GM19397 (cell line): Measurements from ENCODE around the gene KIF26B.

Experiments used
- ATAC-seq: cut with Tn5 transposase; IDR thresholded peaks from one replicate; pipeline ENCODE4 v1.9.1; 2021; ENCODE audit warnings: mild to moderate bottlenecking, moderate library complexity; ENCODE audit not compliant: unreplicated experiment

KIF26B gene

GRCh38 chr1:245409341-245410195 lies 254.8 kb downstream of the KIF26B start:
- ATAC-seq, result no peak

- ATAC-seq, result no peak
Observed at GRCh38 chr1:245411245-245412036, 256.7 kb downstream of the KIF26B start.

- no peak for ATAC-seq
Observed at GRCh38 chr1:245412306-245412705, 257.5 kb downstream of the KIF26B start.

- ATAC-seq, result no peak
Observed at GRCh38 chr1:245416781-245417180, 262.0 kb downstream of the KIF26B start.

- ATAC-seq, result no peak
Observed at GRCh38 chr1:245418077-245418476, 263.3 kb downstream of the KIF26B start.

GRCh38 chr1:245419461-245419978 lies 264.7 kb downstream of the KIF26B start:
- ATAC-seq, result no peak

GRCh38 chr1:245419989-245420388 lies 265.2 kb downstream of the KIF26B start:
- ATAC-seq, result no peak

GRCh38 chr1:245420926-245421325 lies 266.1 kb downstream of the KIF26B start:
- ATAC-seq, result no peak

- no peak for ATAC-seq
Observed at GRCh38 chr1:245428681-245429080, 273.9 kb downstream of the KIF26B start.

- no peak for ATAC-seq
Observed at GRCh38 chr1:245431706-245432105, 276.9 kb downstream of the KIF26B start.

- no peak for ATAC-seq
Observed at GRCh38 chr1:245432228-245432875, 277.6 kb downstream of the KIF26B start.

GRCh38 chr1:245433561-245433960 lies 278.8 kb downstream of the KIF26B start:
- ATAC-seq, result no peak

GRCh38 chr1:245434280-245434679 lies 279.5 kb downstream of the KIF26B start:
- no peak for ATAC-seq

- no peak for ATAC-seq
Observed at GRCh38 chr1:245436407-245436806, 281.6 kb downstream of the KIF26B start.

- no peak for ATAC-seq
Observed at GRCh38 chr1:245437369-245438062, 282.7 kb downstream of the KIF26B start.

GRCh38 chr1:245440922-245441321 lies 286.1 kb downstream of the KIF26B start:
- no peak for ATAC-seq

GRCh38 chr1:245441689-245442088 lies 286.9 kb downstream of the KIF26B start:
- no peak for ATAC-seq

- ATAC-seq, result no peak
Observed at GRCh38 chr1:245444147-245444828, 289.5 kb downstream of the KIF26B start.

GRCh38 chr1:245444945-245445344 lies 290.2 kb downstream of the KIF26B start:
- no peak for ATAC-seq

- no peak for ATAC-seq
Observed at GRCh38 chr1:245448531-245448930, 293.7 kb downstream of the KIF26B start.
